AG04450 (cell line): ENCODE results near the gene KRT77. TPM values are rescaled to one million over a fixed set of nuclear protein-coding genes. Genes with fewer than 3 reads are reported as not detected.

Source experiments
- CTCF ChIA-PET: fragments of 300-600, 350-600 bp; formaldehyde crosslinking; extraction: SDS; loops from one replicate; lab custom pipeline; 2022; ENCODE audit warnings: antibody characterized with exemption, inconsistent platforms; lab: Charles Lee
- POLR2A ChIA-PET: fragments of 350-600 bp; formaldehyde crosslinking; extraction: SDS; loops from one replicate; lab custom pipeline; 2021; ENCODE audit warnings: antibody characterized with exemption, inconsistent platforms; lab: Yijun Ruan, JAX
- DNase-seq: peaks from one replicate; pipeline ENCODE4 v3.0.0-alpha.2; 2011; ENCODE audit warnings: low read depth, low spot score
- H3K27ac ChIP-seq: one replicate; pipeline ENCODE4 v1.5.1; 2012; ENCODE audit warnings: low read depth, low read length, control low read depth
- H3K27me3 ChIP-seq: one replicate; pipeline ENCODE4 v1.6.0; 2012; ENCODE audit warnings: low read length; ENCODE audit not compliant: control insufficient read depth, insufficient read depth
- H3K4me3 ChIP-seq: 2 replicates; pipeline ENCODE4 v1.5.1; 2011; ENCODE audit warnings: mild to moderate bottlenecking, low read depth, low read length, control low read depth
- H3K9me3 ChIP-seq: 2 replicates; pipeline ENCODE4 v1.5.1; 2012; ENCODE audit warnings: low read length; ENCODE audit not compliant: control insufficient read depth, insufficient read depth
- CTCF ChIP-seq: IDR thresholded peaks from 2 replicates; pipeline ENCODE4 v1.5.1; 2011; ENCODE audit warnings: low read depth, low read length, control low read depth, inconsistent platforms
- polyA plus RNA-seq: library from polyadenylated mRNA; depleted of rRNA; stranded (reverse); fragments of >200 nt; gene quantifications from 2 replicates; pipeline ENCODE4 v1.2.3, GENCODE V29; 2011

The KRT77 gene
- polyA plus RNA-seq, 1 experiment = not detected

GRCh38 chr12:52688481-52688880 is 14.8 kb downstream of the KRT77 start:
- no peak for DNase-seq
- no peak for TF ChIP-seq CTCF
- H3K27me3 ChIP-seq = peaks cover 40% of the 10 kb centered on the region
- H3K9me3 ChIP-seq = no peaks in the 10 kb centered on the region; the same call in 1 of the 2 replicates
- CTCF ChIA-PET = no interaction called here
- no peak overlapping the region for H3K27ac ChIP-seq
- POLR2A ChIA-PET = no interaction called here
- no peak overlapping the region for H3K4me3 ChIP-seq

GRCh38 chr12:52687497-52688385 is 15.6 kb downstream of the KRT77 start:
- Histone ChIP-seq H3K4me3 (no peak overlapping the region), H3K9me3 (no peaks in the 10 kb centered on the region; the same call in 1 of the 2 replicates), H3K27ac (no peak overlapping the region), H3K27me3 (peaks cover 36% of the 10 kb centered on the region)
- ChIA-PET CTCF (no interaction called here), POLR2A (no interaction called here)
- TF ChIP-seq CTCF = no peak
- no peak for DNase-seq

- H3K9me3 ChIP-seq = no peaks in the 10 kb centered on the region; the same call in 1 of the 2 replicates
- CTCF ChIA-PET = interaction anchor here (0.6 kb wide), 1 partner anchor 21 kb away, joined by 3 read pairs; no protein-coding TSS in a partner anchor
- TF ChIP-seq CTCF = no peak
- DNase-seq = no peak
- POLR2A ChIA-PET = no interaction called here
- peaks cover 28% of the 10 kb centered on the region for H3K27me3 ChIP-seq
- no peak overlapping the region for H3K4me3 ChIP-seq
- no peak overlapping the region for H3K27ac ChIP-seq
Measured at GRCh38 chr12:52686756-52687487, 16.4 kb downstream of the KRT77 start.

- Histone ChIP-seq H3K27me3 (peaks cover 20% of the 10 kb centered on the region), H3K4me3 (no peak overlapping the region), H3K27ac (no peak overlapping the region), H3K9me3 (no peaks in the 10 kb centered on the region; the same call in 1 of the 2 replicates)
- DNase-seq = no peak
- POLR2A ChIA-PET = no interaction called here
- CTCF ChIA-PET = no interaction called here
- no peak for TF ChIP-seq CTCF
Measured at GRCh38 chr12:52686063-52686462, 17.3 kb downstream of the KRT77 start.
